Spinal cord (tissue), 10 donors: ENCODE results near the gene DTX3. TPM values are rescaled to one million over a fixed set of nuclear protein-coding genes. Genes with fewer than 3 reads are reported as not detected.
"Not testable (repeated sequence)": the region's sequence is repeated elsewhere in the genome, so short reads cannot be mapped to it uniquely, and the experiment has no call there.

Experiments
- DNase-seq, 6 donors: peaks; one replicate each; pipeline versions ENCODE4 v3.0.0 to v3.0.0-alpha.2; 2013 to 2015; ENCODE audit warnings: low spot score in 6 of 6, low read depth in 4 of 6
- H3K27ac ChIP-seq: one replicate; pipeline ENCODE4 v1.5.1; 2013; ENCODE audit warnings: low read depth, low read length, control low read depth
- H3K27me3 ChIP-seq: one replicate; pipeline ENCODE4 v1.6.1; 2013; ENCODE audit warnings: low read length; ENCODE audit not compliant: control insufficient read depth, insufficient read depth
- H3K36me3 ChIP-seq: one replicate; pipeline ENCODE4 v1.6.1; 2013; ENCODE audit warnings: low read length; ENCODE audit not compliant: control insufficient read depth, insufficient read depth
- H3K4me1 ChIP-seq: one replicate; pipeline ENCODE4 v1.6.1; 2013; ENCODE audit warnings: low read length; ENCODE audit not compliant: control insufficient read depth, insufficient read depth
- H3K4me3 ChIP-seq: one replicate; pipeline ENCODE4 v1.5.1; 2013; ENCODE audit warnings: low read depth, low read length, control low read depth
- H3K9me3 ChIP-seq: one replicate; pipeline ENCODE4 v1.6.1; 2013; ENCODE audit warnings: low read length; ENCODE audit not compliant: control insufficient read depth, insufficient read depth
- WGBS: methylation state at CpG from one replicate; pipeline ENCODE4 v1.1.5; 2013; ENCODE audit warnings: missing lambda C conversion rate; ENCODE audit not compliant: insufficient coverage; 5-methylcytosine and 5-hydroxymethylcytosine counted together
- polyA plus RNA-seq, 2 donors: library from polyadenylated mRNA; unstranded; fragments of 120-200 nt; gene quantifications; one replicate each; pipeline ENCODE4 v1.2.1, GENCODE V29; 2013; ENCODE audit not compliant: insufficient read length in 2 of 2
- total RNA-seq, 2 donors: library from RNA; depleted of rRNA in 1 of 2; stranded (reverse); fragments of 120-200 nt in 1 of 2; fragments of >200 nt in 1 of 2; gene quantifications; one replicate each; pipeline versions ENCODE4 v1.2.3 to v1.2.4, GENCODE V29; 2013 to 2014
- donor health status: healthy.

DTX3 gene
- total and polyA plus RNA-seq, 4 donors: 36.2 to 162 (median 105) TPM

GRCh38 chr12:57629897-57630471 lies 25.4 kb downstream of the DTX3 start:
- Histone ChIP-seq H3K4me1 (peaks cover 46% of the 10 kb centered on the region), H3K9me3 (no peaks in the 10 kb centered on the region), H3K4me3 (no peak overlapping the region), H3K36me3 (peaks cover 37% of the 10 kb centered on the region), H3K27me3 (peaks cover 65% of the 10 kb centered on the region), H3K27ac (no peak overlapping the region)
- DNase-seq: no peak
- 67% methylated on average over 5 of the region's 5 CpGs for whole genome bisulfite sequencing

GRCh38 chr12:57630891-57631433 lies 26.3 kb downstream of the DTX3 start:
- H3K27me3 ChIP-seq: peaks cover 62% of the 10 kb centered on the region
- peaks cover 46% of the 10 kb centered on the region for H3K4me1 ChIP-seq
- H3K27ac ChIP-seq: no peak overlapping the region
- H3K4me3 ChIP-seq: peak overlapping the region; percentile 58
- H3K36me3 ChIP-seq: peaks cover 30% of the 10 kb centered on the region
- no CpG with 5 or more reads among the region's 6 CpGs for WGBS
- no peak for DNase-seq
- no peaks in the 10 kb centered on the region for H3K9me3 ChIP-seq

- peaks cover 46% of the 10 kb centered on the region for H3K4me1 ChIP-seq
- H3K9me3 ChIP-seq: no peaks in the 10 kb centered on the region
- no peak overlapping the region for H3K27ac ChIP-seq
- H3K27me3 ChIP-seq: peaks cover 56% of the 10 kb centered on the region
- 4% methylated on average over 26 of the region's 26 CpGs for WGBS
- peaks cover 25% of the 10 kb centered on the region for H3K36me3 ChIP-seq
- H3K4me3 ChIP-seq: peak overlapping the region; percentile 58
- no peak for DNase-seq
Observed at GRCh38 chr12:57631566-57632072, 27.0 kb downstream of the DTX3 start.

- Histone ChIP-seq H3K4me3 (peak overlapping the region; percentile 58), H3K9me3 (no peaks in the 10 kb centered on the region), H3K27me3 (peaks cover 50% of the 10 kb centered on the region), H3K27ac (no peak overlapping the region), H3K36me3 (peaks cover 21% of the 10 kb centered on the region), H3K4me1 (peaks cover 45% of the 10 kb centered on the region)
- WGBS: under 1% methylated on average over 58 of the region's 67 CpGs
- DNase-seq: peak in 2 of 6 donors; percentile 72 to 80
Observed at GRCh38 chr12:57632073-57632957, 27.7 kb downstream of the DTX3 start.

GRCh38 chr12:57632958-57633840 lies 28.6 kb downstream of the DTX3 start, which contains the start of gene B4GALNT1:
B4GALNT1 (minus strand) TSS chr12:57633201; CDS start chr12:57632132, 1,069 bp downstream.
- peaks cover 13% of the 10 kb centered on the region for H3K36me3 ChIP-seq
- peak within 1 kb of the TSS; percentile 58 for H3K4me3 ChIP-seq
- peaks cover 37% of the 10 kb centered on the region for H3K4me1 ChIP-seq
- H3K27ac ChIP-seq: no peak within 1 kb of the TSS
- WGBS: under 1% methylated on average over 46 of the region's 58 CpGs
- H3K27me3 ChIP-seq: peaks cover 41% of the 10 kb centered on the region
- H3K9me3 ChIP-seq: no peaks in the 10 kb centered on the region
- peak in 5 of 6 donors; percentile 62 to 95 (median 71) for DNase-seq

GRCh38 chr12:57636731-57637130 lies 32.1 kb downstream of the DTX3 start:
- H3K4me3 ChIP-seq, H3K9me3 ChIP-seq, H3K36me3 ChIP-seq, DNase-seq, H3K27ac ChIP-seq: not testable (repeated sequence)
- WGBS: 93% methylated on average over 7 of the region's 9 CpGs
- peaks cover 24% of the 10 kb centered on the region for H3K27me3 ChIP-seq
- H3K4me1 ChIP-seq: peaks cover 18% of the 10 kb centered on the region

- H3K27me3 ChIP-seq: peaks cover 17% of the 10 kb centered on the region
- no peak overlapping the region for H3K27ac ChIP-seq
- H3K4me1 ChIP-seq: peaks cover 12% of the 10 kb centered on the region
- no peaks in the 10 kb centered on the region for H3K9me3 ChIP-seq
- no peak for DNase-seq
- no peaks in the 10 kb centered on the region for H3K36me3 ChIP-seq
- no peak overlapping the region for H3K4me3 ChIP-seq
- whole genome bisulfite sequencing: no CpG with 5 or more reads among the region's 3 CpGs
Observed at GRCh38 chr12:57637364-57637763, 32.7 kb downstream of the DTX3 start.

GRCh38 chr12:57638096-57638495 lies 33.5 kb downstream of the DTX3 start:
- Histone ChIP-seq H3K4me3 (no peak overlapping the region), H3K27ac (no peak overlapping the region), H3K9me3 (no peaks in the 10 kb centered on the region), H3K36me3 (no peaks in the 10 kb centered on the region), H3K27me3 (peaks cover 12% of the 10 kb centered on the region), H3K4me1 (peaks cover 5% of the 10 kb centered on the region)
- no peak for DNase-seq
- 90% methylated on average over 3 of the region's 3 CpGs for WGBS
